HG03103 (cell line): ENCODE measurements around the gene DPH1.
A peak's percentile ranks its signal among the peaks of the same experiment; 100 is the strongest.

Experiments used
- ATAC-seq: cut with Tn5 transposase; IDR thresholded peaks from one replicate; pipeline ENCODE4 v1.9.1; 2021; ENCODE audit warnings: low read depth; ENCODE audit not compliant: unreplicated experiment

Gene DPH1

DNA sequence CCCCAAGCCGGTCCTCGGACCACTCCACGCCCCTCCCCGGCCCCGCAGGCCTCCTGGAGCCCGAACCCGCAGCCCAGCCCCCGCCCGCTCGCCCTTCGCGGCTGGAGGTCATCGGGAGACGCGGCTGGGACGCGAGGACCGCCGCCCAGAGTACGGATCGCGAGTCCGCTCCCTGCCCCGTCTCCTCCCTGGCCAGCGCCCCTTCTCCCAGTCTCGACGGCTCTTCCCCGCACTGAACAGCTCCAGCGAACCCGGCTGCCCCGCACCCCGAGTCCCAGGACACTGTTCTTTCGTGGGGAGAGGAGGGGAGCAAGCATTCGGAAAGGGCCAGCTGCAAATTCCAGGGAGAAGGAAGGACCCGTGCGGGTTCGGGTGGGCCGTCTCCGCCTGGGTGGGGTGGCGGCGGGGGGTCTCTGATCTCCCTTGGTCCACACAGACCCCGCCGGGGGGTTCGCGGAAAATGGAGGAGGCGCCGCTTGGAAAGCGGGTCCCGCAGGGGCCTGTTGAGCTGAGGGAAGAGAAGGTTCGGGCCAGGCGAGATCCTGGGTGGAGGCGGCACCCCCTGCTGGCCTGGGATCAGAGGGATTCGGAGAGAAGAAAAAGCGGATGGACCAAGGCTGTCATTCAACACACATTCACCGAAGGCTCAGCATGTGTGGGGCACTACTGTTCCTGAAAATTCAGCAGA is 4.2 kb upstream of the DPH1 start:
- ATAC-seq = no peak

DNA sequence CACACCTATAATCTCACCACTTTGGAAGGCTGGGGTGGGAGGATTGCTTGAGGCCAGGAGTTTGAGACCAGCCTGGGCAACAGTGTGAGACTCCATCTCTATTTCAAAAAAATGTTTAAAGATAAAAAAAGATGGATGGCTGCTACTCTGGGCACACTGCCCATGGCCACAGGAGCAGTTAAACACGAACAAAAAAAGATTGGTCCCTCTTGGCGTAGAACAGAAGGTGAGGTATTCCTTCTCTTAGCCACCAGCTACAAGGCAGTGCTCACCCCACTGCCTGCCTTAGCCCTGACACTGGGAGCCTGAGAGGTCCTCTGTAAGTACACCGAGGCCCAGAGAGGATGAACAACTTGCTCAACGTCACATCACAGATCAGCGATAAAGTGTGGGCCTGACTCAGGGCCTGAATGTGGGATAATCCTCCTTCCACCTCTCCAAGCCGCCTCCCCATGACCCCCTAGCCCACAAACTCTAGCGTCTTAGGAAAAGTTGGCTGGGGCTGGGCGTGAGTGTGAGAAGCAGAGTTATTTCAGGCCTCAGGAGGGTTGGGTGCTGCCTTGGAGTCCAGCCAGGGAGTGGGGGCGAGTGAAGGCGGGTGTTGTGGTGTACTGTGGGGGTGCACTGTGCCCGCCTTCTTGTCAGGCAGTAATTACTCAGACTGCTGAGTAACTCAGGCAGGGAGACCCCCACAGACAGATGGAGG is 2.3 kb upstream of the DPH1 start:
- no peak for ATAC-seq

DNA sequence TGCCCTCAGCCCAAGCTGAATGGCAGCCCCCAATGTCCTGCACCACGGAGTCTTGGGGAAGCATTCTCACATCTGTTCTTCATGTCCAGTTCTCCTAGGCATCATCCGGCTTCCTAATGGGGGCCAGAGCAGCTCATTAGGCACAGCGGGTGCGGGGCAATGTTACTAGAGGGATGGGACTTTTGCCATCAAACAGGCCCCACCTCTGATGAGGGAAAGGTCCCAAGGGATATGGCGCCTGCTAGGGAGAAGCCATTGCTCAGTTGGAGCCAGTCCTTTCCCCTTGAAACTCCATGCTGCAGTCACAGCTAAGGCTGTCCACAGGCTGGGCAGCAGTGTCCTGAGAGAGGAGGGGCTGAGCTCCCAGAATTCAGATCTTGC is 1.7 kb upstream of the DPH1 start:
- ATAC-seq = no peak

DNA sequence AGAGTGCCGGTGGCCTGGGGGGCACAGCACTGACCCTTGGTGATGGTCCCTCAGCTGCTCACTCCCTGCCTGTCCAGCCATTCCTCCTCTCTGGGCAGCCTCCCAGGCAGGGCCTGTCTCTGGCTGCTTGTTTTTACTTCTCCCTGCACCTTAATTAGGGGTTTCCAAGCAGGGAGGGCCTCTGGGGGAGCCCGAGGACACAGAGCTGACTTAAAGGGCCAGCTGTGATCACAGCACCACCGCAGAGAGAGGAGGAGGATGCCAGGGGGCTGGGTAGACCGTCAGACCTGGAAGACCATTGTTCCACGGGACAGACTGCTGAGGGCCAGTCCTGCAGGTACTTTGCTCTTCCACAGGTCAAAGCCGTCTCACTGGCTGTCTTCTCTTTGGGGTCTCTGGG is 1.2 kb upstream of the DPH1 start:
- no peak for ATAC-seq

DNA sequence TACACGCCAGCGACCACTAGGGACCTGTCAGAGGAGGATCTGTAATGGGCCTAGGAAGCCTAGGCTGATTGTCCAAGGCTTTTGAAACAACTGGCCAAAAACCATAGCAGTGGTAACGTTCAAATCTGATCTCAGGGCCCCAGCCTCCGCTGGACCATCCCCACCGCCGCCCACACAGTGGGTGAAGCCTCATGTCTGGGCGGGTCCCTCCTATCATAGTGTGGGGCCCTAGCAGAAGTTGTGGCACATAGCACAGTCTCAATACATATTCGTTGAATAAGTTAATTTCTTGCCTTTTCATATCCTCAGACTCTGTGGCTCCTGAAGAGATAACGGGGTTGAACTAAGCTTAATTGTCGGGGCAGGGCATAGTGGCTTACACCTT is 818 bp downstream of the DPH1 start:
- no peak for ATAC-seq

DNA sequence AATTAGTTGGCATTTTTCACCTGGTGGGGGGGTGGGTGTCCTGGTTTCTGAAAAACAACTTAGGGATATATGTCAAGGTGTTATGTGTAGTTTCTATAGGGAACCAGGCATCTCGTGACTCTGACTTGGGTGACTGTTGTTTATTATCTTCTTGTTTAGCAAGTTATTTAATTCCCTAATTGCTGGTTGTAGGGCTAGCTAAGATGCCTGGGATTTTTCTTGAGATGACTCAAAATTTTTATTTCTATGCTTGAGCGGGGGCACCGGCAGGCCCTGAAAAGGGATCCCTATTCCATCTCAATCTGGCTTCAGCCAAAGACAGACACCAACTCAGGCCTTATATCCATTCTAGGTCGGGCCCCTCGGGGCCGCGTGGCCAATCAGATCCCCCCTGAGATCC is 3.2 kb downstream of the DPH1 start:
- ATAC-seq = no peak

DNA sequence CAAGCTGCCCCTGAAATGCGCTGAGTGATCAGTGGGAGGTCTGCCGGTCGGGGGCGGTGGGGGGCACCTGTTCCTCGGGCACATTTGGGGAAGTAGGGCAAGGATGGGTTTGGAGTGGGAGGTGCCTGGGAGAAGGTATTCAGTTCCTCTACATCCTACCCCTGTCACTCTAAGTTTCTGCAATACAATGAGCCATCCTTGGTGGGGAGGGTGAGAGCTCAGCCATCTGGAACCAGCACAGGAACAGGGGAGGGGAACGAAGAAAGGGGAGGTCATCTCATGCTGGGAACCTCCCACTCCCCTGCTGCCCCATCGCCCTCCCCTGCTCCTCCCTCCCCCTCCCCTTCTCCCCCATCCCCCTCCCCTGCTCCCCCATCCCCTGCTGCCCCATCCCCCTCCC is 4.2 kb downstream of the DPH1 start:
- ATAC-seq = no peak

DNA sequence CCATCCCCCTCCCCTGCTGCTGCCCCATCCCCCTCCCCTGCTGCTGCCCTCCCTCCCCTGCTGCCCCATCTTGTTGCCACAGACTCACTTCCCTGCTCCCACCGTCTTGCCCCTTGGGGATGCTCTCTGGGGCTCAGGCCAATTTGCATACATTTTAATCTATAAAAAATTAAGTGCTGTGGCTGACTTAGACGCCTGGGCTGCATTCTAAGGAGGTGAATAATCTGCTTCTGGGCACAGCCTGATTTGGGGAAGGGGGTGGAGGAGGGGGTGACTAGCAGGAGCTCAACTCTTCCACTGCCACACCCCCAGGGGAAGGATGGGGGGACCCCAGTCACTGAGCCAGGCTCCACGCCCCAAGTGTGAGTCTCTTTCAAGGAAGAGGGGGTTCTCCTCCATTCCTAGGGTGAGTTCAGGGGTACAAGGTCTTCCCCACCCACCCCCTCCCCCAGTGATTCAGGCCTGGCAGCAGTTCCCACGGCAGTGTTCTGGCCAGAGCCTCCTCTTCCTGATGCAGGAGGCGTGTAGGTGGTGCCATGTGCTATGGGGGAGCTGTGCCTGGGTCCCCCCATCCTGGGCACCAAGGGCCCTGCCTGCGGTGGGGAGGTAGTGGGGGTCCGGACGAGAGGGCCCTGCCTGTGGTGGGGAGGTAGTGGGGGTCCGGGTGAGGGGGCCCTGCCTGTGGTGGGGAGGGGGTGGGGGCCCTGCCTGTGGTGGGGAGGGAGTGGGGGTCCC is 5.0 kb downstream of the DPH1 start:
- no peak for ATAC-seq

DNA sequence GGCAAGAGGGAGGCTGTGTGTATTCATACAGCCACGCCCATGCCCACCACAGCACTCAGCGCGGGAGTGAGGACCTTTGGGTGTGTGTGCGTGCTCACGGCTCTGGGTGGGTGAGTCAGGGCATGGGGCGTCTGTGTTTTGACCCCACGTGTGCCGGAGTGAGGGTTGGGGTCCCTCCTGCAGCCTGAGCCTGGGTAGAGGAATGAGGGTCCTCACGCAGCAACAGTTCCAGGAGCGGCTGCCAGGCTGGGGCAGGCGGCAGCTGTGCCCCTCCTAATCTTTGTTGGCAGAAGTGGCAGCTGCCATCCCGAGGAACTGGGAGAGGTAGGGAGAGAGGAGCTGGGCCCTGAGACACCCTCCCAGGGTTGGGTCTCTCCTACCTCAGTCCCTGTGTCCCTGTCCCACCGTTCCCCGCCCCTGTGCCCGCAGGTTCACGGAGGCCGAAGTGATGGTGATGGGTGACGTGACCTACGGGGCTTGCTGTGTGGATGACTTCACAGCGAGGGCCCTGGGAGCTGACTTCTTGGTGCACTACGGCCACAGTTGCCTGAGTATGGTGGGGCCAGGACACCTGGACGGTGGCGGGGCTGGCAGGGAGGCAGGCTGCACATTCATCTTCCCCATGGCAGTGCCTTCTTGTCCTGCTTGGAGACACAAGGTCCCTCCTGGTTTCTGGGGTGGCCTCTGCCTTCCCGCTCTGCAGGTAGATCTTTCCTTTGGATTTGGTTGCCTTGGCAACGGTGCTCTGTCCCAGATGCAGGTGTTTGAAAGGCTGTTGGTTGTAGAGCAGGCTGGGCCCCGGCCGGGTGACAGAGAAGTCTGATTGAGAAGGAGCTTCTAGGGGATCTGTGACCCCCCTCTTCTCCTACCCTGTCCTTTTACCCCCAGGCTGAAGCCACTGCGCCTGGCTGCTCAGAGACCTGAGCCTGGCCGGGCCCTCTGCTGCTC is 5.9 kb downstream of the DPH1 start:
- no peak for ATAC-seq

DNA sequence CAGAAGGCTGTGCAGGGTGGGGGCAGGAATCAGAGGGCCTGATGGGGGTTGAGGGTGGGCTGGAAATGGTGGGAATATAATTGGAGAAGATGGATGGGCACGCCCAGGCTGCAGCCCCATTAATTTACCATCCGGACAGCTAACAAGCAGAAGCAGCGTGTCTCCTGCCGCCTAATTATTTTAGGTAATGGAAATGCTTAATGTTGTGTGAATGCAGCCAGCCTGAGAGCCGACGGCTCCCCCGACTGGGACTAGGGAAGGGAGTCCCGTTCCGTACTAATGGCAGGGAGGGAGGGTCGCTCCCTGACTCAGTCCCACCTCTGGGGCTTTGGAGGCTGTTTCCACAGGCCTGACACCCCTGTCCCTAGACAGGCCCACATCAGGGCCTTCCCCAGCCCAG is 7.2 kb downstream of the DPH1 start:
- ATAC-seq = no peak

DNA sequence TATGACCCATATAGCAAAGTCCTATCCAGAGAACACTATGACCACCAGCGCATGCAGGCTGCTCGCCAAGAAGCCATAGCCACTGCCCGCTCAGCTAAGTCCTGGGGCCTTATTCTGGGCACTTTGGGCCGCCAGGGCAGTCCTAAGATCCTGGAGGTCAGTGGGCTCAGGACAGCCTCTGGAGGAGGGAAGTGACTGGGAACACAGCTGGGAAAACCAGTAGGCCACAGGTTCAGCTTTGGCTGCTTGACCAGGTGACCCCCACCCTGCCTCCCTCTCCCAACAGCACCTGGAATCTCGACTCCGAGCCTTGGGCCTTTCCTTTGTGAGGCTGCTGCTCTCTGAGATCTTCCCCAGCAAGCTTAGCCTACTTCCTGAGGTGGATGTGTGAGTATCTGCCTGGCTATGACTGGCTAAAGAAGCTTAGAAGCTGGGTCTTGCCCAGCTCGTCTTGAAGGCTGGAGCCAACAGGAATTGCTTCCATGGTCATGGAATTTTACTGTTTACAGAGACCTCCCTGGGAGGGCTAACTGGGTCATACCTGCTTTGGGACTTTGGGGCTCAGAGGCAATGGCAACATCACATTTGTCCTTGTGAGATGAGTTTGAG is 10.4 kb downstream of the DPH1 start:
- no peak for ATAC-seq

DNA sequence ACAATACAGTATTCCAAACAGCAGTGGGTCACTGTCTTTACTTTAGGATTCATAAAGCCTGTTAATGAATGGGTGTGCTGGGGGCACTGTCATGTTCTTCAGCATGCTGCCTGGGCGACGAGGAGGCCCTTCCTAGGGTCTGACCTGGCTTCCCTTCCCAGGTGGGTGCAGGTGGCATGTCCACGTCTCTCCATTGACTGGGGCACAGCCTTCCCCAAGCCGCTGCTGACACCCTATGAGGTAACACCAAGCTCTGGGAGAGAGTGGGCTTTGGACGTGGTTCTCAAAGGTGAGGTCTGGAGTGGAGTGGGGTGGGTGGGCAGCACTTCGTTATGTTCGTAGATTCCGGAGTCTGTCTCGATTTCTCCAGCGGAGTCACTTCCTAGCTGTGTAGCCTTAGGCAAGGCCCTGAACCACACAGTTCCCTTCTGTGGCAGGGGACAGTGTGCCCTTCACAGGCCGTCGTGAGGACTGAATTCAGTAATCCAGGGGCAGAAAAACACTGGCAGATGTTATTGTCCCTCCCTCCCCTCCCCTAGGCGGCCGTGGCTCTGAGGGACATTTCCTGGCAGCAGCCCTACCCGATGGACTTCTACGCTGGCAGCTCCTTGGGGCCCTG is 11.1 kb downstream of the DPH1 start:
- ATAC-seq = no peak

DNA sequence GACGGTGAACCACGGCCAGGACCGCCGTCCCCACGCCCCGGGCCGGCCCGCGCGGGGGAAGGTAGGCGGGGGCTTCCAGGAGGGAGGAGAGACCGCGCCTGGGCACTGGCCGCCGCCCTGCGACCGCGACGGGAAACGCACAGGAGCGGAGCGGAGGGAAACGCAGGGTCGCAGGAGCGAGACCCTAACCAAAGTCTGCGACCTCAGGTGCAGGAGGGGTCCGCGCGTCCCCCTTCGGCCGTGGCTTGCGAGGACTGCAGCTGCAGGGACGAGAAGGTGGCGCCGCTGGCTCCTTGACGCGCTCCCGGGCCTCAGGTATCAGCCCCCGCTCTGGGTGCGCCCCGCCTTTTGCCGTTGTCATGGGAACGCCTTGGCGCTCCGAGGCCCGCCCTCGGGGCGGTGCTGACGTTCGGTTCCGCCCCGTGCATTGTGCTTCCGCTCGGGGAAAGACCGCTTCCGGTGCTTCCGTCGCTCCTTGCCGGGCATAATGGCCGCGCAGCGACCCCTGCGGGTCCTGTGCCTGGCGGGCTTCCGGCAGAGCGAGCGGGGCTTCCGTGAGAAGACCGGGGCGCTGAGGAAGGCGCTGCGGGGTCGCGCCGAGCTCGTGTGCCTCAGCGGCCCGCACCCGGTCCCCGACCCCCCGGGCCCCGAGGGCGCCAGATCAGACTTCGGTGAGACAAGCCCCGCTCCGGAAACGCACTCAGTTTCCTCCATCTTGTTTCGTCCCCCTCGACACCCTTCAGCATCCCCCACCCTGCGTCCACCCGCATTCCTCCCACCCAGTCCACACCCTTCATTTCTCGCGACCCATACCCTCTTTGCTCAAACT is 11.8 kb downstream of the DPH1 start, which contains the start of gene OVCA2:
Gene OVCA2 (plus strand): TSS at position 462 of the 829 bp plus-strand sequence. CDS start 26 bp downstream, at position 488.
- ATAC-seq = peak; percentile 87

DNA sequence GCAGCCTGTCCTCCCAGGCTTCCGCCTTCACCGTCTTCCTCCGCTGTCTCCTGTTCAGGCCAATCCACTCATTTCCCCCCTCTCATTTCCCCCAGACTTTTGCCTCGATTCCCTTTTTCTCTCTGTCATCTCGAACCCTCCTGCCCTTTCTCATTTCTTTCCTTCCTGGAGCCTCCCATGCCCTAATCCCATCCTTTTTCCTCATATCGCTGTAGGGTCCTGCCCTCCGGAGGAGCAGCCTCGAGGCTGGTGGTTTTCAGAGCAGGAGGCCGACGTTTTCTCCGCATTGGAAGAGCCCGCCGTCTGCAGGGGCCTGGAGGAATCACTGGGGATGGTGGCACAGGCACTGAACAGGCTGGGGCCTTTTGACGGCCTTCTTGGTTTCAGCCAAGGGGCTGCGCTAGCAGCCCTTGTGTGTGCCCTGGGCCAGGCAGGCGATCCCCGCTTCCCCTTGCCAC is 12.5 kb downstream of the DPH1 start:
- peak; percentile 9 for ATAC-seq

DNA sequence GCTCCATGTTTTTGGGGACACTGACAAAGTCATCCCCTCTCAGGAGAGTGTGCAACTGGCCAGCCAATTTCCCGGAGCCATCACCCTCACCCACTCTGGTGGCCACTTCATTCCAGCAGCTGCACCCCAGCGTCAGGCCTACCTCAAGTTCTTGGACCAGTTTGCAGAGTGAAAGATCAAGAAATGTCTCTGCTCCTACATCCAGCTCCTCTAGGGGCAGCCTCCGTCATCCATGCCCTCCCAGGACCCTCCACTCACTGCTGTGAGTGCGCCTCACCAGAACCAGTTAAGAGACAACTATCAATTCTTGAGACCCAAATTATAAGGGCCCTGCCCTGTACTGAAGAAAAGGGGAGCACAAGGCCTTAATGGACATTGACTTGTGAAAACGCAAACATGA is 13.0 kb downstream of the DPH1 start:
- ATAC-seq = no peak

DNA sequence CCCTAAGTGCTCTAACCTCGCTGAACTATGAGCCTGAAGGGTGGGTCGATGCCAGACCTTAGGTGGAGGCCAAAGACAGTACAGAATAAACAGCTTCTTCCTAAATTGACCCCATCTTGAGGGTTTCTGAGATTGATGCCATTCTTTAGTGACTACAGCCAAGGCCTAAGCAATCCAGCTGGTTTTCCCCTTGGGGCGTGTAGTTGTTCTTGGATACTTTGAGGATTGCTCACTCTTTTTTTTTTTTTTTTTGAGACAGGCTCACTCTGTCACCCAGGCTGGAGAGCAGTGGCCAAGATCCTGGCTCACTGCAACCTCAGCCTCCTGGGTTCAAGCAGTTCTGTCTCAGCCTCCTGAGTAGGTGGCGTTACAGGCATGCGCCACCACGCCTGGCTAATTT is 13.8 kb downstream of the DPH1 start:
- ATAC-seq = no peak

DNA sequence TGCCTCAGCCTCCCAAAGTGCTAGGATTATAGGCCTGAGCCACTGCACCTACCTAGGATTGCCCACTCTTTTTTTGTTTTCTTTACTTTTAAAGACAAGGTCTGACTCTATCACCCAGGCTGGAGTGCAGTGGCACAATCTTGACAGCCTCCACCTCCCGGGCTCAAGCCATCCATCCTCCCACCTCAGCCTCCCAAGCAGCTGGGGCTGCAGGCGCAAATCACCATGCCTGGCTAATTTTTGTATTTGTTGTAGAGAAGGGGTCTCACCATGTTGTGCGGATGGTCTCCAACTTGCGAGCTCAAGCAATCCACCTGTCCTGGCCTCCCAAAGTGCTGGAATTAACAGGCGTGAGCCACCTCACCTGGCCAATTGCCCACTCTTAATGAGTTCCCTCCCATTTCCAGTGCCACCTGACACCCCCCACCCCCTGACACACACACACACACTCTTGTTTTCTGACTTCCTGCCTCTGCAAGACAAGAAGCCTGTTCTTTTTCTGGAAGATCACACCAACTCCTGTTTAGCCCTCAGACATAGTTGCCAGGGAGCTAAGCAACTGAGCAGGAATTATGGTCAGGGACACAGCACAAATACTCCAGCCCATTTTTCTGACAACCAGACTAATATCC is 14.4 kb downstream of the DPH1 start:
- ATAC-seq = no peak

DNA sequence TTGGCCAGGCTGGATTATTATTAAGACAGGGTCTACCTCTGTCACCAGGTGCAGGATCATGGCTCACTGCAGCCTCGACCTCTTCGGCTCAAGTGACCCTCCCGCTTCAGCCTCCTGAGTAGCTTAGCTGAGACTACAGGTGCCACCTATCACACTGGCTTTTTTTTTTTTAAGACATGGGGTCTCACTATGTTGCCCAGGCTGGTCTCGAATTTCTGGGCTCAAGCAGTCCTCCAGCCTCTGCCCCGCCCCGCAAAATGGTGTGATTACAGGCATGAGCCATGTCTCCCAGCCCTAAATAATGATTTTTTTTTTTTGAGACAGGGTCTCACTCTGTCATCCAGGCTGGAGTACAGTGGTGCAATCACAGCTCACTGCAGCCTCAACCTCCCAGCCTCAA is 17.6 kb downstream of the DPH1 start:
- no peak for ATAC-seq
